SK-N-SH treated with all-trans-retinoic acid at 6 μM for 48 hours (cell line): ENCODE measurements around the gene PRRT2.

Source experiments
- ATAC-seq: fragments of 200-7000 bp; cut with Tn5 transposase; 3 replicates; pipeline ENCODE4 v1.9.1; 2020; ENCODE audit warnings: mild to moderate bottlenecking, moderate library complexity
- ARNTL ChIP-seq: fragments of 450-650 bp; formaldehyde crosslinking; IDR thresholded peaks from 2 replicates; pipeline ENCODE4 v1.5.0; 2020; ENCODE audit warnings: low read depth, mild to moderate bottlenecking, moderate library complexity, borderline replicate concordance
- BACH2 ChIP-seq: fragments of 250-450 bp; sonication (Bioruptor Pico); IDR thresholded peaks from 2 replicates; pipeline ENCODE4 v1.9.0; 2021; ENCODE audit warnings: mild to moderate bottlenecking, borderline replicate concordance
- CSDC2 ChIP-seq: fragments of 250-450 bp; sonication (Bioruptor Pico); IDR thresholded peaks from 2 replicates; pipeline ENCODE4 v1.5.0; 2020; ENCODE audit warnings: mild to moderate bottlenecking, moderate library complexity
- ESRRG ChIP-seq: fragments of 250-450 bp; sonication (Bioruptor Pico); IDR thresholded peaks from 2 replicates; pipeline ENCODE4 v1.6.1; 2021; ENCODE audit warnings: mild to moderate bottlenecking
- GLIS3 ChIP-seq: fragments of 250-450 bp; sonication (Bioruptor Pico); IDR thresholded peaks from 2 replicates; pipeline ENCODE4 v1.5.0; 2020; ENCODE audit warnings: mild to moderate bottlenecking, moderate library complexity
- ISL1 ChIP-seq: fragments of 250-450 bp; sonication (Bioruptor Pico); IDR thresholded peaks from 2 replicates; pipeline ENCODE4 v2.1.2; 2022; ENCODE audit warnings: mild to moderate bottlenecking, moderate library complexity
- OSR1 ChIP-seq: fragments of 250-450 bp; sonication (Bioruptor Pico); IDR thresholded peaks from 2 replicates; pipeline ENCODE4 v1.8.0; 2022; ENCODE audit warnings: moderate library complexity, mild to moderate bottlenecking, inconsistent platforms
- PATZ1 ChIP-seq: fragments of 250-450 bp; sonication (Bioruptor Pico); IDR thresholded peaks from 2 replicates; pipeline ENCODE4 v1.8.0; 2020; ENCODE audit warnings: mild to moderate bottlenecking, moderate library complexity, borderline replicate concordance
- POU6F1 ChIP-seq: fragments of 250-450 bp; sonication (Bioruptor Pico); IDR thresholded peaks from 2 replicates; pipeline ENCODE4 v1.8.0; 2021; ENCODE audit warnings: low read depth, mild to moderate bottlenecking, moderate library complexity, borderline replicate concordance
- PPARA ChIP-seq: fragments of 250-450 bp; sonication (Bioruptor Pico); IDR thresholded peaks from 2 replicates; pipeline ENCODE4 v1.5.0; 2020; ENCODE audit warnings: mild to moderate bottlenecking, borderline replicate concordance
- RARB ChIP-seq: fragments of 250-450 bp; sonication (Bioruptor Pico); IDR thresholded peaks from 2 replicates; pipeline ENCODE4 v1.8.0; 2021; ENCODE audit warnings: mild to moderate bottlenecking, moderate library complexity
- TCF4 ChIP-seq: fragments of 250-450 bp; sonication (Bioruptor Pico); IDR thresholded peaks from 2 replicates; pipeline ENCODE4 v1.8.0; 2021; ENCODE audit warnings: mild to moderate bottlenecking, moderate library complexity, borderline replicate concordance
- TOX ChIP-seq: fragments of 250-450 bp; sonication (Bioruptor Pico); IDR thresholded peaks from 2 replicates; pipeline ENCODE4 v1.8.0; 2021; ENCODE audit warnings: mild to moderate bottlenecking, moderate library complexity, borderline replicate concordance
- ZC3H10 ChIP-seq: fragments of 250-450 bp; sonication (Bioruptor Pico); IDR thresholded peaks from 2 replicates; pipeline ENCODE4 v1.5.1; 2021; ENCODE audit warnings: mild to moderate bottlenecking, moderate library complexity
- ZFP3 ChIP-seq: fragments of 250-450 bp; sonication (Bioruptor Pico); IDR thresholded peaks from 2 replicates; pipeline ENCODE4 v1.5.0; 2020; ENCODE audit warnings: mild to moderate bottlenecking, moderate library complexity
- ZFP30 ChIP-seq: fragments of 450-650 bp; formaldehyde crosslinking; IDR thresholded peaks from 2 replicates; pipeline ENCODE4 v1.5.0; 2022; ENCODE audit warnings: mild to moderate bottlenecking, moderate library complexity
- ZNF565 ChIP-seq: fragments of 450-650 bp; formaldehyde crosslinking; conservative IDR thresholded peaks from 2 replicates; pipeline ENCODE4 v1.5.0; 2020; ENCODE audit warnings: low read depth, mild to moderate bottlenecking, moderate library complexity
- ZNF70 ChIP-seq: fragments of 450-650 bp; formaldehyde crosslinking; IDR thresholded peaks from 2 replicates; pipeline ENCODE4 v1.5.0; 2020; ENCODE audit warnings: mild to moderate bottlenecking, moderate library complexity
- ZNF8 ChIP-seq: fragments of 450-650 bp; formaldehyde crosslinking; IDR thresholded peaks from 2 replicates; pipeline ENCODE4 v1.5.0; 2020; ENCODE audit warnings: mild to moderate bottlenecking, moderate library complexity
- TF ChIP-seq, protein P1 (sequence below): fragments of 250-450 bp; sonication (Bioruptor Pico); IDR thresholded peaks from 2 replicates; pipeline ENCODE4 v1.5.1; 2021; ENCODE audit warnings: mild to moderate bottlenecking, moderate library complexity
- TF ChIP-seq, protein P2 (sequence below): fragments of 250-450 bp; sonication (Bioruptor Pico); IDR thresholded peaks from 2 replicates; pipeline ENCODE4 v1.5.1; 2020; ENCODE audit warnings: low read depth, mild to moderate bottlenecking, moderate library complexity

The PRRT2 gene

DNA sequence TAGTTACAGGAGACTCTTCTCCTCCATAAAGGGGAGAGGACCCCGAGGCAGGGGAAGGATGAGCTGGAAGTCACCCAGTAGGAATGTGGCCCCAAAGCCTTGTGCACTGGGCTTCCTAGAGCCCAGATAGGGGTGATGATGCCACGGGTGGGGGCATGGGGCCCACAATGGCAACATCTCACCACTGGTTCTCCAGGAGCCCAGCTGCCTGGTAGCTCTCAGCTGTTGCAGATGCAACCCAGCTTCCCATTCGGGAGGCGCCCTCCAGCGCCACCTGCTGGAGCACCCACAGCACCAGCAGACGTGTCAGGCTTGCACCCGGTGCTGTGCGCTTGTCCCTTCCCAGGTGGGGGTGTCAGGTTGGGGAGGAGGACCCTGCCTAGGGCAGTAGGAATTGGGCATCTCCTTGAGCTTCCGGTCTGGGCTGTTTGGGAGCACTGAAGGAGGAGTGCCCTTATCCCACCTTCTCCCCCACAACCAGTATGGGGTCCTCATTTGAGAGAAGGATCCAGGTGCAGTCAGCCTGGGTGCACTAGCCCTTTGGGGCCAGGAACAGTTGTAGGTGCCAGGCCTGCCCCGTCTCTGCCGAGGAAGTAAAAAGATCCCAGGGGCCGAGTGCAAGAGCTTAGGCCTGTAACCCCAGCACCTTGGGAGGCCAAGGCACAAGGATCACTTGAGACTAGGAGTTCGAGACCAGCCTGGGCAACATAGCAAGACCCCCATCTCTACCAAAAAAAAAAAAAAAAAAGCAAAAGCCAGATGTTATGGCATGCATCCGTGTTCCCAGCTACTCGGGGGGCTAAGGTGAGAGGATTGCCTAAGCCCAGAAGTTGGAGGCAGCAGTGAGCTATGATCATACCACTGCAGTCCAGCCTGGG lies 36.7 kb downstream of the PRRT2 start:
- ATAC-seq = peak; percentile 91
- TF ChIP-seq RARB (no peak), ISL1 (no peak), ESRRG (no peak)
- TF ChIP-seq, protein P1, sequence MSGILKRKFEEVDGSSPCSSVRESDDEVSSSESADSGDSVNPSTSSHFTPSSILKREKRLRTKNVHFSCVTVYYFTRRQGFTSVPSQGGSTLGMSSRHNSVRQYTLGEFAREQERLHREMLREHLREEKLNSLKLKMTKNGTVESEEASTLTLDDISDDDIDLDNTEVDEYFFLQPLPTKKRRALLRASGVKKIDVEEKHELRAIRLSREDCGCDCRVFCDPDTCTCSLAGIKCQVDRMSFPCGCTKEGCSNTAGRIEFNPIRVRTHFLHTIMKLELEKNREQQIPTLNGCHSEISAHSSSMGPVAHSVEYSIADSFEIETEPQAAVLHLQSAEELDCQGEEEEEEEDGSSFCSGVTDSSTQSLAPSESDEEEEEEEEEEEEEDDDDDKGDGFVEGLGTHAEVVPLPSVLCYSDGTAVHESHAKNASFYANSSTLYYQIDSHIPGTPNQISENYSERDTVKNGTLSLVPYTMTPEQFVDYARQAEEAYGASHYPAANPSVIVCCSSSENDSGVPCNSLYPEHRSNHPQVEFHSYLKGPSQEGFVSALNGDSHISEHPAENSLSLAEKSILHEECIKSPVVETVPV (CRISPR knock-in tag) = no peak

GRCh38 chr16:29849505-29849904 lies 37.5 kb downstream of the PRRT2 start:
- TF ChIP-seq ESRRG (no peak), ZNF8 (no peak), TCF4 (CRISPR knock-in tag) (no peak), BACH2 (CRISPR knock-in tag) (no peak), ISL1 (no peak), OSR1 (CRISPR knock-in tag) (no peak), ZC3H10 (CRISPR knock-in tag) (no peak), POU6F1 (no peak), PATZ1 (no peak), ZFP30 (CRISPR knock-in tag) (no peak), ZNF70 (CRISPR knock-in tag) (no peak), ARNTL (CRISPR knock-in tag) (no peak), ZNF565 (no peak), PPARA (CRISPR knock-in tag) (no peak), ZFP3 (no peak), GLIS3 (CRISPR knock-in tag) (no peak), TOX (CRISPR knock-in tag) (no peak)
- TF ChIP-seq, protein P2, sequence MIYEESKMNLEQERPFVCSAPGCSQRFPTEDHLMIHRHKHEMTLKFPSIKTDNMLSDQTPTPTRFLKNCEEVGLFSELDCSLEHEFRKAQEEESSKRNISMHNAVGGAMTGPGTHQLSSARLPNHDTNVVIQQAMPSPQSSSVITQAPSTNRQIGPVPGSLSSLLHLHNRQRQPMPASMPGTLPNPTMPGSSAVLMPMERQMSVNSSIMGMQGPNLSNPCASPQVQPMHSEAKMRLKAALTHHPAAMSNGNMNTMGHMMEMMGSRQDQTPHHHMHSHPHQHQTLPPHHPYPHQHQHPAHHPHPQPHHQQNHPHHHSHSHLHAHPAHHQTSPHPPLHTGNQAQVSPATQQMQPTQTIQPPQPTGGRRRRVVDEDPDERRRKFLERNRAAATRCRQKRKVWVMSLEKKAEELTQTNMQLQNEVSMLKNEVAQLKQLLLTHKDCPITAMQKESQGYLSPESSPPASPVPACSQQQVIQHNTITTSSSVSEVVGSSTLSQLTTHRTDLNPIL (CRISPR knock-in tag) = no peak
- TF ChIP-seq, protein P1 (CRISPR knock-in tag) = no peak
- no peak for ATAC-seq

GRCh38 chr16:29850998-29851397 lies 39.0 kb downstream of the PRRT2 start:
- no peak for TF ChIP-seq TCF4 (CRISPR knock-in tag)
- no peak for TF ChIP-seq PATZ1
- TF ChIP-seq RARB = no peak
- TF ChIP-seq TOX (CRISPR knock-in tag) = no peak
- TF ChIP-seq CSDC2 (CRISPR knock-in tag) = no peak
- TF ChIP-seq PPARA (CRISPR knock-in tag) = no peak
- TF ChIP-seq, protein P2 (CRISPR knock-in tag) = no peak
- no peak for TF ChIP-seq BACH2 (CRISPR knock-in tag)
- no peak for TF ChIP-seq ZFP30 (CRISPR knock-in tag)
- no peak for TF ChIP-seq ESRRG
- ATAC-seq = no peak
